HK-2 (cell line): ENCODE data around the gene PEX5.
A peak's percentile ranks its signal among the peaks of the same experiment; 100 is the strongest.
"Not testable (repeated sequence)": the region's sequence is repeated elsewhere in the genome, so short reads cannot be mapped to it uniquely, and the experiment has no call there.

ENCODE experiments used
- DNase-seq: peaks from one replicate; pipeline ENCODE4 v3.0.0-alpha.2; 2018; ENCODE audit not compliant: unreplicated experiment

Gene PEX5

DNA sequence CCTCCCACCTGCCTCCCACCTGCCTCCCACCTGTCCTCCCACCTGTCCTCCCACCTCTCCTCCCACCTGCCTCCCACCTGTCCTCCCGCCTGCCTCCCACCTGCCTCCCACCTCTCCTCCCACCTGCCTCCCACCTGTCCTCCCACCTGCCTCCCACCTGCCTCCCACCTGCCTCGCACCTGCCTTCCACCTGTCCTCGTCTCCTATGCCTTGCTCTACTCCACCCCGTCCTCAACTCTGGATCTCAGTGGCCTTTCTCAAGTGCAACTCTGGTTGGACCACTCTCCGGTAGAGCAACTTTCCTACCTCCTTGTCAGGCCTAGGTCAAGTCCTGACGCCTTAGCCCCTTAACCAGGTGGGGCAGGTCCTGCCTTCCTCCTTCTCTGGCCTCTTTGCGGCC is 29.3 kb upstream of the PEX5 start:
- DNase-seq = no peak

DNA sequence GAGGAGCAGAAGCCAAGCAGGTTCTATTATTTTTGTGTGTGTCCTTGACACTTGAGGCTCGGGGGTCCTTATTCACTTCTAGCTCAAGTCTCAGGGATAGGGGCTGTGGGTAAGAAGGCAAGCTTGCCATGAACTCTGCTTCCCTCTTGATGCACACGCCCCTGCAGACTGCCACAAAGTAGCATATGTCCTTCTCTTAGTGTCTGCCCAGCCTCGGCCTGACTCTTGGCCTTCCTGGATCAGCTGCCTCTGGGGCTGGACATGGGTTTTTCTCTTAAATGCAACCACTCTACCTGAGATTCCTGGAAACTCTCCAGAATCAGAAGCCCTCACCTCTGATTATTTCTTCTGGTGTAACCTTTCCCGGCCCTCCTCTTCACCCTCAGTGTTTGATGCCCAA is 28.2 kb upstream of the PEX5 start:
- no peak for DNase-seq

DNA sequence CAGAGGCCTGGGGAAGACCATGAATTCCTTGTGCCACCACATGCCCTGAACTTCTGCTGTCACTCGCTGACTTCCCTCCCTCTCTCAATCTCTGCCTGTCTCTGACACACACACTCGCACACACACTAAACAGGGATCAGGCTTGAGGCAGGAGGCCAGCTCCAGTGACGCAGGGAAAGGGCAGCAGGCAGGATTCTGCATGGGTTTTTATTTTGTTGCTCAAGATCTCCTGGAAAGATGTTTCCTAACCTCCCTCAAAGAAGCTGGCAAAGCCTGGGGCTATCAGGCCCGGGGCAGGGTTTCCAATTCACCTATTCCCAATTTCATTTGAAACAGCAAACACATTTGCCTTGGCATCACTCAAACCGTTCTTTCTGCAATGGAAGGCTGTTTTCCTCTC is 27.7 kb upstream of the PEX5 start:
- DNase-seq = no peak

DNA sequence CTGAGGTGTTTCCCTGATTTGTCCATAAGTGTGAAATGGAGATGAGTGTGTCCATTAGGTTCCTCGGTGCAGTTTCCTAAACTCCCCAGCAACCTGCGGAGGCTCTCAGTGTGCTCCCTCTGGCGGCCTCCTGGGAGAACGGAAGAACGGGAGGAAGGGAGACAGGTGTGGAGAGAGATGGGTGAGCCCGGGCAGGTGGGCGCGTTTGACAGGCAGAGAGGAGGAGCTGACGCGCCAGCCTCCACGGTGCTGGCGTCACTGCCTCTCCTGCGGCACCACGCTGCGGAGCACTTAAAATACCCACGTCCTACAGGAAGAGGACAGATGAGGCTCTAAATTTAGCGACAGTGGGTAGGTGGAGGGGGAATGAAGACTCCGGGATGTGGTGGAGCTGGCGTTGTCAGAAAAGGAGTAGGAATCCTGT is 26.8 kb upstream of the PEX5 start:
- DNase-seq = peak; percentile 20

DNA sequence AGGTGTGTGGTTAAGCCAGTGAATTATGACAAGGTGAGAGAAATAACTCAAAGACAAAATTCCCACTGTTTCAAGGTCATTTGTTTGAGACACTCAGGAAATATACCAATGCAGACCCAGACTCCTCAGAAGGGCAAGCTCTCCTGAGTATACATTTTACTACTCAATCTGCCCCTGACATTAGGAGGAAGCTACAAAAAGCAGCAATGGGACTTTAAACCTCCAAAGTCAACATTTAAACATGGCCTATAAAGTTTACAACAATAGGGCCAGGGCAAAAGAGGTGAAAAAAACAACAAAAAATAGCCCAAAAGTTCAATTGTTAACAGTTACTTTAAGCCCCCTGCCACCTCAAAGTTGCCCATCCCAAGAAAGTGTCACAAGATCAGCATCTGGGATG is 19.5 kb upstream of the PEX5 start:
- DNase-seq = no peak

DNA sequence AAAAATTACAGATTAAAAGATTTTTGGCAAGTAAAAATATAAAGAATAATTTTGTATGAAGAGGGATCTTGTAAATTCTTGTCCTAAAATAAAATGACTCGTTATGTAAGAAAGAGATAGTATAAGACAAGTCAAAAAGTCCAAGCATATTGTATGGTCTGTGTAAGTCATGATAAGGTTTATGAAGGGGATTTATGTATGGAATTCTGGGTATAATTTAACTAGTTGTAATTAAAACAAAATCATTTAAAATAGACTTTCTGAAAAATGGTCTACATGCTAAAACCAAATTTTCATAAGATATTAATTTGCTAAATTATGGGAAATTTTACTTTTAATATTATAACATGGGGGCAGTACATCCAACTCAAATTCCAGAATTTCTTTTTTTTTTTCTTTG is 17.6 kb upstream of the PEX5 start:
- DNase-seq = no peak

DNA sequence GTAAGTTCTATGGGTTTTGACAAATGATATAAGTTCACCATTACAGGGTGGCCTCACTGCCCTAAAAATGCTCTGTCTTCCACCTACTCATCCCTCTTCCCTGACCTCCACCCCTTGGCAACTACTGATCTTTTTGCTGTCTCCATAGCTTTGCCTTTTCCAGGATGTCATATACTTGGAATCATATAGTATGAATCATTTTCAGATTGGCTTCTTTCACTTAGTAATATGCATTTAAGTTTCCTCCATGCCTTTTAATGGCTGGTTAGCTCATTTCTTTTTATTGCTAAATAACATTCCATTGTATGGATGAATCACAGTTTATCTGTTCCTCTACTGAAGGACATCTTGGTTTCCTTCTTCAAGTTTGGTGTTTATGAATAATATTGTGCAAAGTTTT is 14.0 kb upstream of the PEX5 start:
- DNase-seq = no peak

DNA sequence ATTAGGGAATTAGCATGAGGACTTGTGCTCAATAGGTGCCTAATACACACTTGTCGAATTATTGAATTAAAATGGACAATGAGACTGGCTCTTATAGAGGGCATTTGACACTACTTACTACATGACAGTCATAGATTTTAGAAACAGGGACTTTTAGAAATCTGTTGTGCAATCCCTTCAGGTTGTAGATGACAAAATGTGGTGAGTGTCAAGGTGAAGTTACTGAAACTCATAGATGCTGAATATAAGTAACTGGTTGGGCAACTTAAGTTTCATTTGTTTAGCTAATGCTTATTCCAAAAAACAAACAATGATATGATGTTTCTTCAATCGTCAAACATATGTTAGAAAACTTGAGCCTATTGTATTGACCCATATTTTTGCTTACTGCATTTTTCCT is 12.9 kb upstream of the PEX5 start:
- DNase-seq = no peak

DNA sequence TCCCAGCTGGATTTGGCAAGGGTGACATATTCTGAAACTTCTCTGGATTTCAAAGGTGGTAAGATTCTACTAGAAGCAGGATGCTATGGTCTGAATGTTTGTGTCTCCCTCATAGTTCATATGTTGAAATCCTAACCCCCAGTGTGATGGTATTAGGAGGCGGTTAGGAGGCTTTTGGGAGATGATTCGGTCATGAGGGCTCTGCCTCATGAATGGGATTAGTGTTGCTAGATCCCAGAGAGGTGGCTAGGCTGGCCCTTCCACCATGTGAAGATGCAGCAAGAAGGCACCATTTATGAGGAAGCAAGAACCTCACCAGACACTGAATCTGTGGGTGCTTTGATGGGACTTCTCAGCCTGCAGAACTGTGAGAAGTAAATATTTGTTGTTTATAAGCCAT is 11.0 kb upstream of the PEX5 start:
- DNase-seq = no peak

DNA sequence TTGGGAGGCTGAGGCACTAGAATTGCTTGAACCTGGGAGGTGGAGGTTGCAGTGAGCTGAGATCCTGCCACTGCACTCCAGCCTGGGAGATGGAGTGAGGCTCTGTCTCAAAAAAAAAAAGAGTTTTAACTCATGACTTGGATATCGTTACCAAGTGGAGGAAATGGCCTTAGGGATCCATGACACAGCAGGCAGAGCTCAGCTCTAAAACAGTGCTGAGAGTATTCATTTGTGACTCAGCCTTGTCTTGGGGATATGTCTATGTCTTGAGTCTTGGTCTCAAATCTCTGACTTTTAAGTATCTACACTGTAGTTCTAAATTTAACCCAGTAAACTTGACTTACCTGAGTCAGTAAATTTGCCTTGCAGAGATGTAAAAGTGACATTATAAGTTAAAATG is 8.8 kb upstream of the PEX5 start:
- DNase-seq = no peak

DNA sequence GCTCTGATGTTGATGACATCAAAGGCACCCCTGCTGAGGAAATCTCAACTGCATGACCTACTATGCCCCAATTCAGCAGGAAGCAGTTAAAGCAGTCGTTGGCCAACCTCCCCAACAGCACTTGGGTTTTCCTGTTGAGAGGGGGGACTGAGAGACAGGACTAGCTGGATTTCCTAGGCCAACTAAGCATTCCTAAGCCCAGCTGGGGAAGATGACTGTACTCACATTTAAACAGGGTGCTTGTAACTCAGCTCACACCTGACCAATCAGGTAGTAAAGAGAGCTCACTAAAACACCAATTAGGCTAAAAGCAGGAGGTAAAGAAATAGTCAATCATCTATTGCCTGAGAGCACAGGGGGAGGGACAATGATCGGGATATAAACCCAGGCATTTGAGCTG is 3.4 kb upstream of the PEX5 start:
- DNase-seq = not testable (repeated sequence)

DNA sequence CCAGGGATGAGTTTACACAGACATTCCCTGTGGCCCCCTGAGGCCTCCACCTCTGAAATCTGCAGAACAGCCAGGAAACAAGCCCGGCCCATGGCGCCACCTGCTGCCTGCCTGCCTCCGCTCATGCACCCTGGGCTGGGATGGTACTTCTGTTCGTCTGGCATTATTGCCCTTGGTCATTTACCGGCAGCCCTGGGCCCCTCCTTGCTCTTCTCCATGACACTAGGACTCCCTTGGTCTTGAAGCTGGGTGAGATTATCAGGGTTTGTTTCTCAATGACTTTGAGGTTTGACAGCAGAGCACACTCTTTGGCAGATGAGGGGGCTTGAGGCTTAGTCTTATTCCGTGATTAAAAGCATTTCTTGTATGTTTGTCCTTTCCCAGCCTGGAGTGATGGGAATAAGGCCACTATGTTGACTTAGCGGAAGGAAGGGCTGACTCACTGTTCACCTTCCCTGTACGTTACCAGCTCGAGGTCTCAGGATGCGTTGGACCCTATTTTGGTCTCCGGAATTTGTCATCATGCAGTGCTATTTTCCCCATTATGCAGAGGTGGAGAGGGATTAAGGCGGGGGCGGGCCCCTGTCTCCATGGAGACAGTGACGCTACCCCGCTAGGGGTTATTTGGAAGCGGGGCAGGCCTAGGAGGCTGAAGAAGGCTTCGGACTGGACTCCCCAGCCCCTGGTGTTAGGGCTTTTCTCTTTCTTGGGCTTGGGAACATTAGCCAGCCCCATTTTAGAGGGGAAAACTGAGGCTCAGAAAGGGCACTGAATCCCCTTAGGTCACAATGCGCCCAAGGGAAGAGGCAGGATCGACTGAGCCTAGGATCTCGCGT is 706 bp upstream of the PEX5 start:
- peak; percentile 80 for DNase-seq

DNA sequence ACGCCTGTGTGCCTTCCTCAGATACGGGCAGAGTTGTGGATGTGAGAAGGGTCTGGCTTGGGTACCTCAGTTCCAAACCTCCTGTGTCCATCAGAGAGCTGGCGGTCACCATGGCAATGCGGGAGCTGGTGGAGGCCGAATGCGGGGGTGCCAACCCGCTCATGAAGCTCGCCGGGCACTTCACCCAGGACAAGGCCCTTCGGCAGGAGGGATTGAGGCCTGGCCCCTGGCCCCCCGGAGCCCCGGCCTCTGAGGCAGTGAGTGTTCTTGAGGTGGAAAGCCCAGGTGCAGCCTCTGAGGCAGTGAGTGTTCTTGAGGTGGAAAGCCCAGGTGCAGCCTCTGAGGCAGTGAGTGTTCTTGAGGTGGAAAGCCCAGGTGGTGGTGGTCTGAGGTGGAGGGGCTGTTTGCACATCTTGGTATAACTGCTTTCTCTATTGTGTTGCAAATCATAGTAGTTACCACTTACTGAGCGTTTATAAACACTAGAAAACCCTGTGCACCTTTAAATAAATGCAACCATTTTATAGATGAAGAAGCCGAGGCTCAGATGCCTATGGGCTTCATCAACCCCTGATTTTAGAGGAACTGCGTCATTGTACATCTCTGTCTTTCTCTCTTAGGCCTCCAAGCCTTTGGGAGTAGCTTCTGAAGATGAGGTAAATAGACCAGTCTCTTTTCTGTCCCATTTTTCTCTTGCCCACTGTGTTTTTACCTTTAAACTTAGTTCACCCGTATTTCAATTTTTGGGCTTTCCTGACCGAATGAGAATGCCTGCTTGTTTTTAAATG is 976 bp downstream of the PEX5 start:
- DNase-seq = peak; percentile 23

DNA sequence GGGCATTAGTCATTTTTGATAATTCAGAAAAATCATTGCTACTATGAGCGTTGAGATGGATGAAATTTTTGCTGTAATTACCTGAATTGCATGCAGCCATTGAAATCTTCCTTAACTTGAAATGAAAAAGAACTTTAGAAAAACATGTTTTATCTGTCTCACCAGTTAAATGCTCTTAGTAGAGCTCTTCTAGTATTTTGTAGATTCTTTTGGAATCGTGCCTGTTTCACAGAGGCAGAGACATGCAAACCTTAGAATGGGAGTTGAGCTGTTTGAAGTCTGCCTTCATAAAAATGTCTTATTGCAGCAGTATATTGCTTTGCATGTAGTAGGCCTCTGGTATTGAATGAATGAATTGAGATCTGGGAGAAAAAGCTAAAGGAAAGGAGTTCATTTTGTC is 4.2 kb downstream of the PEX5 start:
- no peak for DNase-seq

DNA sequence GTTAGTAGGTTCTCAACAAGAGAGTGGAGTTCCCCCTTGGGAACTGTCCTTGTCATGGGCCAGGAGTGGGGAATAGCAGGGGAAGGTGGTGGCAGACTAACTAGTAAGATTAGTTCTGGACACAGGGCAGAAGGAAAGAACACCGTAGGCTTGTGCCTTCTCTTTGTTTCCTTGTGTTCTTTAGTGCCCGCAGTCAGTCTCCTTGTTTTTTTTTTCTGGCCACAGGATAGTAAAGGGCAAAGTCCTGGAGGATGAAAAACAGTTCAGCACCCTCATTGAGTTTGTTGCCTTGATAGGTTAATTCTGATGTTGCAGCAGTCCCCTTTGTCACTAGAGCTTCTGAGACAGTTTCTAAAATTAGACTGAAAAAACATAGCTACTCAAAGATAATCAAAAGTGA is 8.4 kb downstream of the PEX5 start:
- no peak for DNase-seq

DNA sequence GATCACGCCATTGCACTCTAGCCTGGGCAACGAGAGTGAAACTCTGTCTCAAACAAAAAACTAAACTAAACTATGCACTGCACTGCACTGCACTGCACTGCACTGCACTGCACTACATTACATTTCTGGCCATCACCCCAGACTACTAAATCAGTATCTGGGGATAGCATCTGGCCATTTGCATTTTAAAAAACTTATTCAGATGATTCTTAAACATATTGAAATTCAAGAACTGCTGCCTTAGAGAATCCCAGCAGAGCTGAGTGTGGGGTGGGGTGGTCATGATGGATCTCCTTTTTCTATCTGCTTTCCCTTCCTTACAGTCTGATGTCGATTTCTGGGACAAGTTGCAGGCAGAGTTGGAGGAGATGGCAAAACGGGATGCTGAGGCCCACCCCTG is 13.6 kb downstream of the PEX5 start:
- no peak for DNase-seq

DNA sequence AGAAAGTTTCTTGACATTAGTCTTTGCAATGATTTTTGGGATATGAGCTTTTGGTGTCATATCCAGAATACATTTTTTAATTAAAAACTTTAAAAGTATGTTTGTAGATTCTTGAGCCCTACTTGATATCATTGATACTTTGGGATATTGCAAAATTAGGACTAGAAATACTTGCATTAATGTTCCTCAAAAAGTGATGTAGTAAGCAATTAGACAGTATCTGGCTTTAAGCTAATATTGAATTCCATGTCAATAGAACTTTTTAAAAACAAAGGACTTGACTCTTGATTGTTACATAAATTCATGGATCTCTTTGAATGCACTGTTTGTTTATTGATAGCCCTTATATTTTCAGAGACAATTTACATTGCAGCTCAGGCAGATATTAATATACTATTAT is 15.6 kb downstream of the PEX5 start:
- no peak for DNase-seq

DNA sequence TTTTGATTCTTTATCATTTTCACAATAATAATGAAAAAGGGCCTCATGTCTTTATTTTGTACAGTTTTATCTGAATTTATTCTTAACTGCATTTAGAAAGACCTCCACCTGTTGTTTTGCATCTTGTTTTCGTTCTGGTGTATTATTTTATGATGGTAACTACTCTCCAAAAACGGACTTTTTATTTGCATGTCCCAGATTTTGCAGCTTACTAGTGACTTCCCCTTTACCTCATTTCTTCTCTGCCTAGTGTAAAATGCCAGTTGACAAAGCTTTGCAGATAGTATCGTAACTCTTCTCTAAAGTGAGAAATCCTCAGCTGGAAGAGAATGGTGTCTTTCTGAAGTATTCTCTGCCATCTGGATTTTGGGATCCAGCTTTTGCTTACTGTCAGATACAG is 17.2 kb downstream of the PEX5 start:
- no peak for DNase-seq

DNA sequence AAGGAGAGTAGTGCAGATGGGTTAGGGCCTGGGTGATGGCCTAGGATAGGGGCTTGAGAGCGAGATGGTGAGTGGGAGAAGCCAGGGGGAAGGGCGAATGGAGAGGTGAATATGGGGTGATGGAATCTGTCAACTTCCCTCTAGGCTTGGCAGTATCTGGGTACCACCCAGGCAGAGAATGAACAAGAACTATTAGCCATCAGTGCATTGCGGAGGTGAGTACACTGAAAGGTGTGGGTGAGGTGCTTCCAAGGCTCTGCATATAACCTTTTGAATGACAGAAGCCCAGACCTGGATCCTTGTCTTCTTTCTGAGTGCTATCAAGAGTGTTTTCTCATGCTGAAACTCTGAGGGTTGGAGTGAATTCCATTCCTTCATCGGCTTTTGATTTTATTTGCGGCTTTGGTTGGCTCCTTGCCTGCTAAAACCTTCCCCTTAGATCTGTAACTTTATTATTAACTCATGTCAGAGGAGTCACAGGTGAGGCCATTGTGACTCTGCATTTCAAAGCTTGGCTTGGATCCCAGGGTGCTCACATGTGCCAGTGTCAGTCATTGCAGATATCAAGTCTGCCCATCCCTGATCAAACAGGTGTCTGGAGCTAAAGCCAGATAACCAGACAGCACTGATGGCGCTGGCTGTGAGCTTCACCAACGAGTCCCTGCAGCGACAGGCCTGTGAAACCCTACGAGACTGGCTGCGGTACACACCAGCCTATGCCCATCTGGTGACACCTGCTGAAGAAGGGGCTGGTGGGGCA is 18.6 kb downstream of the PEX5 start:
- DNase-seq = no peak

DNA sequence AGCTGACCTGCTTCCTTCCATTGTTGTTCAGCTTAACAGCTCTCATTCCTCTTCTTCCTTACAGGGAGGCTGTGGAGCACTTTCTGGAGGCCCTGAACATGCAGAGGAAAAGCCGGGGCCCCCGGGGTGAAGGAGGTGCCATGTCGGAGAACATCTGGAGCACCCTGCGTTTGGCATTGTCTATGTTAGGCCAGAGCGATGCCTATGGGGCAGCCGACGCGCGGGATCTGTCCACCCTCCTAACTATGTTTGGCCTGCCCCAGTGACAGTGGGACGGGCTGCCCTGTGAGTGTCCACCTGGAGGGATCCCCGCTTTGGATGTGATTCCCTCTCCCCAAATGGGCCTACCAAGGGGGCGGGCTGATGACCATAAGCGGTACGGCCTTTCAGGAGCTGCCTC is 20.5 kb downstream of the PEX5 start:
- DNase-seq = no peak

DNA sequence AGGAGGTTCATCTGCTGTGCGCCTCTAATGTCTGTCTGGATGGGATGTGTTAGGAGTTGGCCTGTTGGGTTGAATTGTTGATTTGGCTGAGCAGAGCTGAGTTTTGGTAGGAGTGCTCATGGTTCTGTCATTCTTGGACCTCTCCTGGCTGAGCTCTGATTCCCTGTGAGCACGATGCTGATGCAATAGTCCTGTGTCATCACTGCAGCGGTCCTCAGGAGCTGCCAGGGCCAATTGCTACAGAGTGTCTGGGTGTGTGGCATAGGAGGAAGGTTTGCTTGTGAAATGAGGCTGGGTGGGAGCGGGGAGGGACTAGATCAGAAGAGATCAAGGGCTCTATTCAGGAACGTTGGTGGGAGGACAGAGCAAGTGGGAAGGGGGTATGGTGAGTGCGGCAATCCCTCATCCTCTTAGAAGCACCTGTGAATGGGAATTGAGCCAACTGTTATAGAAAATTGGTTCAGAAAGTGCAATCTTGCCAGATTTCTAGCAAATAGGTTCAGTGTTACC is 21.2 kb downstream of the PEX5 start:
- no peak for DNase-seq

DNA sequence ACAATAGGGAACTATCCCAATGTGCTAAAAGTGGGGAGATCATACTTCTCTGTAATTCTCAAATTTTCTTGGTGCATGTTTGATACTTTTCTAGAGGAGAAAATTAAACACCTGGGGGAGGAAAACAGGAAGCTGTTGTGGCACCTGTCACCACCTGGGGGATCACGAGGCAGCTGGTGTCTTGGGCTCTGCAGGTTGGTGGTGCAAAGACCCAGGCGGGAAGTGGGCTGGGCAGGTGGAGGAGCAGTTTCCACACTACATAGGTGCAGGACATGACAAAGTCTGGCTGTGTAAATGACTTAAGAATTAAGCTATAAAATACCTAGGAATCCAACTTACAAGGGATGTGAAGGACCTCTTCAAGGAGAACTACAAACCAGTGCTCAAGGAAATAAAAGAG is 23.2 kb downstream of the PEX5 start:
- DNase-seq = no peak
